GM18511 (cell line): ENCODE data around the gene CASQ2.

Experiments used
- ATAC-seq: cut with Tn5 transposase; IDR thresholded peaks from one replicate; pipeline ENCODE4 v1.9.1; 2021; ENCODE audit warnings: mild to moderate bottlenecking, moderate library complexity; ENCODE audit not compliant: unreplicated experiment

Gene CASQ2

DNA sequence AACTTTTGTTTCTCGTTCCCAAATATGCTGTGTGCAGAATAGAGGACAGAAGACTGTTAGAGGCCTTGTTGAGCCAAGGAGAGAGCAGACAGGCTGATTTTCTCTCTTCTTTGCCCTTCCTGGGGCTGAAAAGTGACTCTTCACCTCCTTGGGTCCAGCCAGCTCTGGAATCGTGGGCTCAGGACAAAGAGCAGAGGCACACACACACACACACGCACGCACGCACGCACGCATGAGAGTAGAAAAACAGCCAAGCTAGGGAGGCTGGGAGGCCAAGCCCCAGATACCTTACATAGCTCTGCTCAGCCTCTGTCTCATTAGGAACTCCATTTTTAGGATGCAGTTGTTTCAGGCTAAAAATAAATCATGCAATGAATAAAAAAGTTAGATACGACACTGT, at the start of gene CASQ2:
TSS of gene CASQ2 (minus strand) at position 166 of the 400 bp plus-strand sequence. CDS start 173 bp downstream, outside the sequence.
- ATAC-seq = no peak

GRCh38 chr1:115815694-115816093, 47.2 kb upstream of the CASQ2 start:
- no peak for ATAC-seq

- ATAC-seq = no peak
Observed at GRCh38 chr1:115814685-115815398, 46.3 kb upstream of the CASQ2 start.

- ATAC-seq = no peak
Observed at GRCh38 chr1:115813727-115814126, 45.2 kb upstream of the CASQ2 start.

GRCh38 chr1:115811140-115811828, 42.8 kb upstream of the CASQ2 start:
- ATAC-seq = no peak

DNA sequence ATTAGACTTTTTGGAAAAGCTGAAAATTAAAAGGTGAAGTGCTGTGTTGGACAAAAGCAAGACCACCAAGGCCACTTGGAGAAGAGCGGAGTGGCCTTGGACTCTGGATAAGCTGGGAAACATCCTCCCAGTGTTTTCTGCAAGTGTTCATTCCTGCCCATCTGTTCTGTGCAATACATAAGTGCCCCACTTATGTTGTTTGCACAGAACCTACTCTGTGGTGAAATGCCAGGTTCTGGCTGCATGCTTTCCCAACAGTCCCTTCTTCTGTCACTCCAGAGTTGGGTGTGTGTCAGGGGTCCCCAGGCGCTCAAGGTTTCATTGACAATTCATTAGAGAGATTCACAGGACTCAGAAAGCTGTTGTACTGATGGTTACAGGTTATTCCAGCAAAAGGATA, 42.1 kb upstream of the CASQ2 start:
- no peak for ATAC-seq

DNA sequence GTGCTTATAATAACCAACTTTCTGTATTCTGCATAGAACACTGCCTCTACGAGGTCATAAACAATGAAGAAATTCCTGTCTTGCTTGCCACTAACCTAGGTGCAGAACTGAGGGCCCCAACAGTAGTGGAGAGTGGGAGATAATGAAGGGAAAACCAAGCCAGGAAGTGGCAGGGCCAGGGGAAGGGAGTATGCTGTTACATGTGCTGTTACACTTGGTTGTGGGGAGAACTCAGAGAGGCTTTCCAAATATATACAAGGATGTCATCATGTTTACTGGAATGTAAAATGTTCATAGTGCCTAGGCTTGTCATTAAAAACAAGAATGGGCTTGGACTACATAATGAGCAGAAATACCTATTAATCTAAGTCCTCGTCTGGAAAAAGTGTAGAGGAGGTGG, 41.3 kb upstream of the CASQ2 start:
- ATAC-seq = no peak

GRCh38 chr1:115809076-115809475, 40.6 kb upstream of the CASQ2 start:
- no peak for ATAC-seq

DNA sequence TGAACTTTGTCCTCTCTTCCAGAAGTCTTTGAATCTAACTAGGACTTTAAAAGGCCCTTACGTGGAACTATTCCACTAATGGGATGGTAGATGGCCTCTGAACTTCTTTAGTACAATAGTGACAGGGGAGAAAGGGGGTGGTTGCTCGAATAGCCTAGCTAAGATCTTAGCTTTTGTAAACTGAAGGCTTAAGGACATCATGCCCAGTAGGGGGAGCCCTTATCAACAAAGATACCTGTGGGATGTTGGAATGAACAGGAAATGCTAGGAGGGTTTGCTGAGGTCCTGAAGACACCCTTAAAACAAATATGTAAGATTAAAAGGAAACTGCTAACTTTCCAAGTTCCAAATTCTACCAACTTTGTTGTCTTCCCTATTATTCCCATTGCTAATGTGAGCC, 39.2 kb upstream of the CASQ2 start:
- peak; percentile 69 for ATAC-seq

- no peak for ATAC-seq
Observed at GRCh38 chr1:115805597-115805996, 37.1 kb upstream of the CASQ2 start.

DNA sequence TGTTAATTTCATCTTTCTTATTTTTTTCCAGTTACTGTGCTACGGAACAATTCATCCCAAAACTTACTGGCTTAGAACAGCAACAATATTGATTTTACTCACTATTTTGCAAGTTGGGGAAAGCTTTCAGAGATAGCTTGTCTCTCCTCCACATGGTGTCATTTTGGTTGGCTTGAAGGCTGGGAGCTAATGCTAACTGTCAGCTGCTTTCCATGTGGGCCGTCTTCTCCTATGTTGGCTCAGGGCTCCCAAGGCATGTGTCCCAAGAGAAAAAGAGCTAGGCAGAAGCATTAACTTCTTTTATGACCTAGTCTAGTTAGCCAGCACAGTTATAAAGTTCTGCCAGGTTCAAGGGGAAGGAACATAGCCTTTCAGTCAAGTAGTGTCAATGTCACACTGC, 33.9 kb upstream of the CASQ2 start:
- ATAC-seq = no peak

GRCh38 chr1:115797486-115797885, 29.0 kb upstream of the CASQ2 start:
- ATAC-seq = no peak

GRCh38 chr1:115796897-115797296, 28.4 kb upstream of the CASQ2 start:
- no peak for ATAC-seq

GRCh38 chr1:115796036-115796435, 27.5 kb upstream of the CASQ2 start:
- ATAC-seq = no peak

DNA sequence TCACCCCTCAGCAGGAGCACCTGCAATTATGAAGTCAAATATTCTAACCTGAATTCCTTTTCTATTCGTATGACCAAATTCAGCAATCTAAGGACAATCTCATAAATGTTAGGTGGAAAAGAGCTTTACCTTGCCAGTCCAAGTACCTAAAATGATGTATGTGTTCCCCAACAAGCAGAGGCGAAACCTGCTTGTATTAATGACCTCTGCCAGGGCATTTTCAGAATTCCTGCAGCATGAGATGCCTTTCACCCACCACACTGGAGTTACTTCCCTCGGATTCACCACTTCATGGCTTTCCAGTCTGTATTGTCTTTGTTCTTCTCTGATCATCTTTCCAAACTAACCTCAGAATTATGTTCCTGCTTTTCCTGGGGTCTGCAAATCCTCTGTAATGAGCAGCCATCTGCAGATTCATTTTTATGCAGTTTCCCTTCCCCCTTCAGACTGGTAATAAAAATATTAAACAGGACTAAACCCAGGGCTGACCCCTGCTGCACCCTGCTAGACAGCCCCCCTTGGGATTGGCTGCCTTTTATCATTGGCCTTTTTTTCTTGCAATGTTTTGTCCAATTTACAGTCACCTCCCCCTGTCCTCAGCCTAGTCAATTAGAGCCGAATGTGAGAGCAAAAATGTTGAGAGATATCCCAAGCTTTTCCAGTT, 26.6 kb upstream of the CASQ2 start:
- ATAC-seq = no peak

DNA sequence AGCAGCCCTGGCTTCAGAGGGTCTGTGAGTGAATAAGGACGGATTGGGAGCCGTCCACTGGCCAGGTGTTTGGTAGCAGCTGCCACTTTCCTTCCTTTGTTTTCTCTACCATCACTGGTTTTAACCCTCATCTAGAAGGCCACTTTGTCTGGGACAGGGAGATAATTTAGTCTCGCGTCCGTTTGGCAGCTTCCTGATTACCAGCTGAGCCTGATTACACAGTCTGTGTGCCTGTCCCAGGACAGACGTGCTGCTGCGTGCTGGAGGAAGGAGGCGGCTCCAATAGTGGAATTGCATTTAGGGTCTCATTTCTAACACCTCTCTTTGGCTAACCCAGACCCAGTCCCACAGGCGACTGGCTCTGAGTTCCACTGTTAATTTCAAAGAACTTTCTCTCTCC, 24.6 kb upstream of the CASQ2 start:
- no peak for ATAC-seq

GRCh38 chr1:115791816-115792215, 23.3 kb upstream of the CASQ2 start:
- ATAC-seq = no peak

- no peak for ATAC-seq
Observed at GRCh38 chr1:115790846-115791245, 22.3 kb upstream of the CASQ2 start.

- no peak for ATAC-seq
Observed at GRCh38 chr1:115790356-115790755, 21.8 kb upstream of the CASQ2 start.

DNA sequence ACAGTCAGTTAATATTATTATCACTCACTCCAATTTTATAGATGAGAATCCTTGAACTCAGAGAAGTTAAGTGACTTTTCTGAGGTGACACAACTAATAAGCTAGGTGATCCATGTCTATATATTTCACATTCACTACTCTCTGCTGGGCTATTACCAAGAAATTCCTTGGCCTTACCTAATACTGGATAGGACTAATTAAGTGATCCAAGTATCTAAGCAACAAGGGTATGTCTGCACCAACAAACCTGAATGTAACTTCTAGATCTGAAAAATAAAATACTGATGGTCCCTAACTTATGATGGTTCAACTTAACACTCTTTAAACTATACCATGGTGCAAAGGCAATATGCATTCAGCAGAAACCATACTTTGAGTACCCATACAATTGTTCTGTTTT, 14.8 kb upstream of the CASQ2 start:
- no peak for ATAC-seq

DNA sequence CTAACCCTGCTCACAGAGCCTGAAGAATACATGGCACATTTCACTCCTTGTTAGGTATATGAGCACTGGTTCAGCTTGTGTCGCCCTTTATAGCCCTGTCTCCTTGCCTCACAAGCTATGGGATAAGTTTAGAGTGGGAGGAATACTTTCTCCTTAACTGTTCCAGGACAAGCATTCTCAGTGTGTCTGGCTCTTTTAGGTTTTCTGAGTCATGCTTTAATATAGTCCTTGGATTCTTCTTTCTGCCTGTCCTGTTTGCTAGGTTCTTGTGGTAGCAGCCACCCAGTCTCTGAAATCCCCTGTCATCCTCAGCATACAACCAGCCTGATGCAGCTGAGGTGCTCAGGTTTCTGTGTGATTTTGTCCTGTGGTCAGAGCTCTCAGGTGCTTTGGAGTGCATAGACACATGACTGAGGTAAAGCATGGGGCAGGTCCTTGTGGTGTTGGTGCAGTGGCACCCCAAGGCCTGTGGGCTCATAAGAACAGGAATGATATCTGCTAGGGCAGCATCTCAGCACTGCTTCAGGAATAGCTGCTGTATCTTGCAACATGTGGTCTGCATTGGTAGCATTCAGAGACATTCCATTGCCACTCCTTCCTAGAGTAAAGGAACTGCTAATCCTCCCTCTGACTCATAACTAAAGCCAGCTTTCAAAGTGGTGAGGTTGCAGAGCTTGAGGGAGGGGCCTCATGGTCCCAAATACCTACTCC, 14.2 kb upstream of the CASQ2 start:
- ATAC-seq = no peak
